ENCODE results near the gene ST3GAL3.

ST3GAL3 gene, protein sequence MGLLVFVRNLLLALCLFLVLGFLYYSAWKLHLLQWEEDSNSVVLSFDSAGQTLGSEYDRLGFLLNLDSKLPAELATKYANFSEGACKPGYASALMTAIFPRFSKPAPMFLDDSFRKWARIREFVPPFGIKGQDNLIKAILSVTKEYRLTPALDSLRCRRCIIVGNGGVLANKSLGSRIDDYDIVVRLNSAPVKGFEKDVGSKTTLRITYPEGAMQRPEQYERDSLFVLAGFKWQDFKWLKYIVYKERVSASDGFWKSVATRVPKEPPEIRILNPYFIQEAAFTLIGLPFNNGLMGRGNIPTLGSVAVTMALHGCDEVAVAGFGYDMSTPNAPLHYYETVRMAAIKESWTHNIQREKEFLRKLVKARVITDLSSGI
- long read RNA-seq, transcript ST3GAL3-205 (12 exons, 2,299 nt) = major isoform, 69 of 192 reads
- long read RNA-seq, transcript ST3GAL3-206 (13 exons, 2,388 nt) = minor isoform, 9 of 192 reads
- long read RNA-seq, transcript ST3GAL3-245 (12 exons, 2,278 nt) = minor isoform, 7 of 192 reads
- long read RNA-seq, transcript ST3GAL3-263 (13 exons, 2,261 nt) = minor isoform, 7 of 192 reads
- long read RNA-seq, partial matches to known transcripts = 9 of 192 reads
- long read RNA-seq, other reads (novel, unspliced or antisense) = 60 of 192 reads

DNA sequence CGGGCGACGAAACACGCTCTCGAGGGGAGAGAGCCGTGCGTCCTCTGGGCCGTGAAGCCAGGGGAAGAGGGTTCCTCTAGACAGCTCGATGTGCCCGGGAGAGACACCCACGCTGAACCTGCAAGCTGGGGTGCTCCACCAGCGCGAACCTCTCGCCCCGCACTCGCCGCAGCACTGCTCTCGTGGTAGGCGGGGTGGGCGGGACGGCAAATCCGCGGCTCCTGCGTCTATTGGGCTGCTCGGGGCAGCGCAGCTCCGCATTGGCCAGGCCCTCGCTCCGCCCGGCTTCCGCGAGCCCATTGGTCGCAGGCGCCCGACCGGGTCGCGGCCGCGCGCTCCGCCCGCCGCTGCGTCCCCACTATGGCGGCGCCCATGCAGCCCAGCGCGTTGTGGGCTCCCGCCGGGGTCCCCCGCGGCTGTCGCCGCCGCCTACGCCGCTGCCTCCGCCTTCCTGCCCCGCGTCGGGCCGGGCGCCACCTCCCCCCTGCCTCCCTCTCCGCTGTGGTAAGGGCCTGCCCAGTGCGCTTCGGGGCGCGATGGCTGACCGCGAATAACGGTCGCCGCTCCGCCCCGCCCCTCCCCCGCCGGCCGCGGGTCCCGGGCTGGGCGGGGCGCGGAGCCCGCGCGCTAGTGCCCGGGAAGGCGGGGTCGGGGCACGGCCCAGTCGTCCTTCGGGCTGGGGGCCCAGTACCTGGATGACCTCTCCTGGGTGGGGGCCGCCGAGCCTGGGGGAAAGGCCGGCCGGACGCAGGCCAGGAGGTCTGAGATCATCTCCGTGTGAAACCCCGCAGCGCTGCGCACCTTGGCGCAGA, at the start of gene ST3GAL3:
Gene ST3GAL3, plus strand, starts transcription at position 347 of the 812 bp plus-strand sequence. CDS start 28,727 bp downstream, outside the sequence.
- DNase-seq (ENCODE audit: low read depth in 1 of 2, low spot score in 1 of 2) = peak; percentile 90 to 93
- Histone ChIP-seq H3K4me3 (replicated peaks; ENCODE audit: insufficient read depth, low read length) (peak within 1 kb of the TSS; percentile 81), H3K27ac (replicated peaks) (peak within 1 kb of the TSS; percentile 83), H3K27me3 (ENCODE audit: insufficient read depth, poor library complexity, severe bottlenecking) (no peaks in the 10 kb centered on the region)
- TF ChIP-seq, protein P1, sequence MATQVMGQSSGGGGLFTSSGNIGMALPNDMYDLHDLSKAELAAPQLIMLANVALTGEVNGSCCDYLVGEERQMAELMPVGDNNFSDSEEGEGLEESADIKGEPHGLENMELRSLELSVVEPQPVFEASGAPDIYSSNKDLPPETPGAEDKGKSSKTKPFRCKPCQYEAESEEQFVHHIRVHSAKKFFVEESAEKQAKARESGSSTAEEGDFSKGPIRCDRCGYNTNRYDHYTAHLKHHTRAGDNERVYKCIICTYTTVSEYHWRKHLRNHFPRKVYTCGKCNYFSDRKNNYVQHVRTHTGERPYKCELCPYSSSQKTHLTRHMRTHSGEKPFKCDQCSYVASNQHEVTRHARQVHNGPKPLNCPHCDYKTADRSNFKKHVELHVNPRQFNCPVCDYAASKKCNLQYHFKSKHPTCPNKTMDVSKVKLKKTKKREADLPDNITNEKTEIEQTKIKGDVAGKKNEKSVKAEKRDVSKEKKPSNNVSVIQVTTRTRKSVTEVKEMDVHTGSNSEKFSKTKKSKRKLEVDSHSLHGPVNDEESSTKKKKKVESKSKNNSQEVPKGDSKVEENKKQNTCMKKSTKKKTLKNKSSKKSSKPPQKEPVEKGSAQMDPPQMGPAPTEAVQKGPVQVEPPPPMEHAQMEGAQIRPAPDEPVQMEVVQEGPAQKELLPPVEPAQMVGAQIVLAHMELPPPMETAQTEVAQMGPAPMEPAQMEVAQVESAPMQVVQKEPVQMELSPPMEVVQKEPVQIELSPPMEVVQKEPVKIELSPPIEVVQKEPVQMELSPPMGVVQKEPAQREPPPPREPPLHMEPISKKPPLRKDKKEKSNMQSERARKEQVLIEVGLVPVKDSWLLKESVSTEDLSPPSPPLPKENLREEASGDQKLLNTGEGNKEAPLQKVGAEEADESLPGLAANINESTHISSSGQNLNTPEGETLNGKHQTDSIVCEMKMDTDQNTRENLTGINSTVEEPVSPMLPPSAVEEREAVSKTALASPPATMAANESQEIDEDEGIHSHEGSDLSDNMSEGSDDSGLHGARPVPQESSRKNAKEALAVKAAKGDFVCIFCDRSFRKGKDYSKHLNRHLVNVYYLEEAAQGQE (IDR thresholded peaks at IDR 0.05; ENCODE audit: insufficient replicate concordance, low read depth) = peak; percentile 61
- peak; percentile 95 for TF ChIP-seq POLR2AphosphoS5 (IDR thresholded peaks at IDR 0.05; ENCODE audit: low read depth)
- TF ChIP-seq, protein P2, sequence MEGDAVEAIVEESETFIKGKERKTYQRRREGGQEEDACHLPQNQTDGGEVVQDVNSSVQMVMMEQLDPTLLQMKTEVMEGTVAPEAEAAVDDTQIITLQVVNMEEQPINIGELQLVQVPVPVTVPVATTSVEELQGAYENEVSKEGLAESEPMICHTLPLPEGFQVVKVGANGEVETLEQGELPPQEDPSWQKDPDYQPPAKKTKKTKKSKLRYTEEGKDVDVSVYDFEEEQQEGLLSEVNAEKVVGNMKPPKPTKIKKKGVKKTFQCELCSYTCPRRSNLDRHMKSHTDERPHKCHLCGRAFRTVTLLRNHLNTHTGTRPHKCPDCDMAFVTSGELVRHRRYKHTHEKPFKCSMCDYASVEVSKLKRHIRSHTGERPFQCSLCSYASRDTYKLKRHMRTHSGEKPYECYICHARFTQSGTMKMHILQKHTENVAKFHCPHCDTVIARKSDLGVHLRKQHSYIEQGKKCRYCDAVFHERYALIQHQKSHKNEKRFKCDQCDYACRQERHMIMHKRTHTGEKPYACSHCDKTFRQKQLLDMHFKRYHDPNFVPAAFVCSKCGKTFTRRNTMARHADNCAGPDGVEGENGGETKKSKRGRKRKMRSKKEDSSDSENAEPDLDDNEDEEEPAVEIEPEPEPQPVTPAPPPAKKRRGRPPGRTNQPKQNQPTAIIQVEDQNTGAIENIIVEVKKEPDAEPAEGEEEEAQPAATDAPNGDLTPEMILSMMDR (IDR thresholded peaks at IDR 0.05; ENCODE audit: insufficient read depth, low read length) = no peak

DNA sequence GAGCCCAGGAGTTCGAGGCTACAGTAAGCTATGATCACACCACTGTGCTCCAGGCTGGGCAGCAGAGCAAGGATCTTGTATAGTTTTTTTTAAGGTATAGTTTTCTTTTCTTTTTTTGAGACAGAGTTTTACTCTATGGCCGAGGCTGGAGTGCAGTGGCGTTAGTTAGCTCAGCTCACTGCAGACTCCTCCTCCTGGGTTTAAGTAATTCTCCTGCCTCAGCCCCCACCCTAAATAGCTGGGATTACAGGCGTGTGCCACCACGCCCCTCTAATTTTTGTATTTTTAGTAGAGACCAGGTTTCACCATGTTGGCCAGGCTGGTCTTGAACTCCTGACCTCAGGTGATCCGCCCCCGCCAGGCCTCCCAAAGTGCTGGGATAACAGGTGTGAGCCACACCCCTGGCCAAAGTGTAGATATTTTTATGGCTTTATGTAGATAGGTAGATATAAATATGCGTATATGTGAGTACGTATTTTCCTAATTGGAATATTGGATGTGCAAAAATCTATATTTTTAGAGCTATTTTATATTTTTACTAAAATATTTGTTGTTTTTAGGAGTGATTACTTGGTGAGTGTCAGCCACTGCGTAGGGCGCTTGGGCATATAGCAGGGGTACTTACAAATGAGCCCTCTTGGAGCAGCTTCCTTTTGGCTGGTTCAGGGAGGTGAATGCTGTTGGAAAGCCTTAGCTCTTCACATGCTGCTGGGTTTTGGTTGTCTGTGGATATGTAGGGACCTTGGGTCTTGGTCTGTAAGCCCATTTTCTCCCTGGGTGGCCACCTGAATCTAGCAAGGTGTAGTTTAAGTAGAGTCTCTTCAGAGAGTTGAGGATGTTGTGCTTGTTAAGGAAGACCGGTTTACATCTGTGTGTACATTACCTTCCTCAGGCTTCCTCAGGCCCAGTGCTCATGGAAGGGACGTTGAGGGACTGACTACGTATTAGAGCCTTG, 47.8 kb upstream of the ST3GAL3 start:
- H3K4me3 ChIP-seq (replicated peaks; ENCODE audit: insufficient read depth, low read length) = no peak overlapping the region
- H3K27ac ChIP-seq (replicated peaks) = no peak overlapping the region

More for the DNA sequence above, 47.8 kb upstream of the ST3GAL3 start:
- H3K27me3 ChIP-seq (ENCODE audit: insufficient read depth, poor library complexity, severe bottlenecking) = no peaks in the 10 kb centered on the region
- TF ChIP-seq GABPA (IDR thresholded peaks at IDR 0.05; ENCODE audit: low read depth) = no peak
- TF ChIP-seq, protein P1 (IDR thresholded peaks at IDR 0.05; ENCODE audit: insufficient replicate concordance, low read depth) = no peak
- TF ChIP-seq, protein P2 (IDR thresholded peaks at IDR 0.05; ENCODE audit: insufficient read depth, low read length) = no peak
- DNase-seq (ENCODE audit: low read depth in 1 of 2, low spot score in 1 of 2) = no peak

All from HL-60 (cell line).